AG10803 (cell line): ENCODE results near the gene CHRNG.

Experiments used
- DNase-seq: peaks from one replicate; pipeline ENCODE4 v3.0.0; 2010; ENCODE audit warnings: low read depth
- H3K4me3 ChIP-seq: 2 replicates; pipeline ENCODE4 v1.5.1; 2011; ENCODE audit warnings: mild to moderate bottlenecking, low read length, control low read depth
- TF ChIP-seq, protein P1 (sequence below): conservative IDR thresholded peaks from 2 replicates; pipeline ENCODE4 v1.5.1; 2011; ENCODE audit warnings: mild to moderate bottlenecking, low read length, control low read depth, inconsistent platforms

CHRNG gene

DNA sequence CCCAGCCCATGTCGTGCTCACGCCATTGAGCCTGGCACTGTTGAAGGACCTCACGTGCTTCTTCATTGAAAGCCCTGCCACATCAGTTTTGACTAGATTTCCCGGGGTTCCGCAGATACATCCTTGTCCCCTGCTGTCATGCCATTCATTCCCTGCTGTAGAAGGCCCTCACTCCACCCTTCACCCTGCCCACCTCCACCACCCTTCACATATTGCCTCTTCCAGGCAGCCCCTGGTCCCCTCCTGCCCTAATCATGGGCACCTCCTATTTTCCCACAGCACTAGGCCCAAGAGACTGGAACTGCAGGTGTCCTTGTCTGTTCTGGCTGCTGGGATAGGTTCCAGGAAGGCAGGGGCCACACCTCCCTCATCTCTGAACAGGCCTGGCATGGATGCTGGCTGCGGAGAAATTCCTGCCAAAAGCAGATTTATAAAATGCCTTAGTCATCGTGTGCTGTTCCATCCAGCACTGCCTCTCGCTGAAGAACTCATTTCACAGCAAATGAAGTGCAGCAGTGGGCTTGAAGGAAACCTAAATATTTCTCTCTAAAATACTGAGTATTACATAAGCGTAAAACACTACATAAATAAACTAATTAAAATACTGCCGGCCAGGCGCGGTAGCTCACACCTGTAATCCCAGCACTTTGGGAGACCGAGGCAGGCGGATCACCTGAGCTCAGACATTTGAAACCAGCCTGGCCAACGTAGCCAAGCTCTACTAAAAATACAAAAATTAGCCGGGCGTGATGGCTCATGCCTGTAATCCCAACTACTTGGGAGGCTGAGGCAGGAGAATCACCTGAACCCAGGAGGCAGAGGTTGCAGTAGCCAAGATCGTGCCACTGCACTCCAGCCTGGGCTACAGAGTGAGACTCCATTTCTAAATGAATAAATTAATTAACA lies 49.4 kb downstream of the CHRNG start:
- TF ChIP-seq, protein P1, sequence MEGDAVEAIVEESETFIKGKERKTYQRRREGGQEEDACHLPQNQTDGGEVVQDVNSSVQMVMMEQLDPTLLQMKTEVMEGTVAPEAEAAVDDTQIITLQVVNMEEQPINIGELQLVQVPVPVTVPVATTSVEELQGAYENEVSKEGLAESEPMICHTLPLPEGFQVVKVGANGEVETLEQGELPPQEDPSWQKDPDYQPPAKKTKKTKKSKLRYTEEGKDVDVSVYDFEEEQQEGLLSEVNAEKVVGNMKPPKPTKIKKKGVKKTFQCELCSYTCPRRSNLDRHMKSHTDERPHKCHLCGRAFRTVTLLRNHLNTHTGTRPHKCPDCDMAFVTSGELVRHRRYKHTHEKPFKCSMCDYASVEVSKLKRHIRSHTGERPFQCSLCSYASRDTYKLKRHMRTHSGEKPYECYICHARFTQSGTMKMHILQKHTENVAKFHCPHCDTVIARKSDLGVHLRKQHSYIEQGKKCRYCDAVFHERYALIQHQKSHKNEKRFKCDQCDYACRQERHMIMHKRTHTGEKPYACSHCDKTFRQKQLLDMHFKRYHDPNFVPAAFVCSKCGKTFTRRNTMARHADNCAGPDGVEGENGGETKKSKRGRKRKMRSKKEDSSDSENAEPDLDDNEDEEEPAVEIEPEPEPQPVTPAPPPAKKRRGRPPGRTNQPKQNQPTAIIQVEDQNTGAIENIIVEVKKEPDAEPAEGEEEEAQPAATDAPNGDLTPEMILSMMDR, result no peak
- no peak overlapping the region for H3K4me3 ChIP-seq
- peak; percentile 84 for DNase-seq

DNA sequence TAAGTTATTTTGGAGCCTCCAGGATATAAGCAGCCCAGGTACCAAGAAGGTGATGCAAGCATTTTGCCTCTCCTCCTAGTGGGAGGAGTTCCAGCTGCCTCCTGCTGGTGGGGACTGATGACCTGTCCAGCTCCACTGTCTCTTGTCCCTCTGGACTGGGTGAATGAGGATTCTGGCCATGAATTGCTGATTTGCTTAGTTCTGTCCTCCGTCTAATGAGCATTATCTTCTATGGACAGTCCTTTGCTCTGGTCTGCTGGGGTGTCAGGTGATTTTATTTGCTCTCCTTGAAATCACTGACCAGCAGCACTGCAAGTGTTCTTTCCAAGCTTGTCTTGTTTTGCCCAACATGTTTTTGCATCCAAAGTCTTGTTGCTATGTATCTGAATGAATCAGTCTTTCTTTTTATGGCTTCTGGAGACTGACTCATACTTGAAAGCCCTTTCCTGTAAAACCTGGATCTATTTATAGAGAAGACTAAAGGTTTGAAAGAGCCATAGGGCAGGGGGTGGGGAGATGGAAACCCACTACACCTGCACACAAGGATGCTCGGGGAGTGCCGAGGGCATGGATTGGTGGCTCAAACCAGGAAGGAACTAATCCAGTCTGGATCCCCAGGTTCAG lies 53.4 kb downstream of the CHRNG start:
- H3K4me3 ChIP-seq, result no peak overlapping the region
- peak; percentile 90 for DNase-seq

DNA sequence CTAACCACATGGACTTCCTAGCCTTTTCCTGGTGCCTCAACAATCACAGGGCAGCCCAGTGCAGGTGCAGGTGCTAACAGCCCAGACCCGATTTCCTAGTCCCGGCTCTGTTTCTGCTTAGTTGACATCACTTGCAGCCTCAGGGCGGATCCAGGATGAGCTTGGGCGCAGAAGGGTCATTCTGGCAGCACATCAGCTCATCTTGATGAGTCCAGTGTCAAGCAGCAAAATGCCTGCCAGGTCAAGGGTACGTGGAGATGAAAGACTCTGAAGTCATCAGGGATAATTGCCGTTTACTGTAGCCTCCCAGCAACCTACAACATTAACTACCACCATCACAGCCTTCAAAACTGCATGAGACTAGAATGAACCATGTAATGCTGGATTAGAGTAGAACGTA lies 54.5 kb downstream of the CHRNG start:
- H3K4me3 ChIP-seq, result no peak overlapping the region
- DNase-seq, result no peak
- TF ChIP-seq, protein P1, result no peak

More for the DNA sequence above, 53.4 kb downstream of the CHRNG start:
- TF ChIP-seq, protein P1, result peak; percentile 31
